GM21786 (cell line): ENCODE results near the gene AIMP2.
"Not testable (repeated sequence)": the region's sequence is repeated elsewhere in the genome, so short reads cannot be mapped to it uniquely, and the experiment has no call there.

Experiments
- ATAC-seq: cut with Tn5 transposase; IDR thresholded peaks from one replicate; pipeline ENCODE4 v1.9.1; 2021; ENCODE audit not compliant: unreplicated experiment

Gene AIMP2

GRCh38 chr7:6008668-6009611 is at the start of gene AIMP2, which contains the start of gene PMS2:
AIMP2 (plus strand) TSS chr7:6009272; CDS start chr7:6009364, 92 bp downstream.
PMS2 (minus strand) TSS chr7:6009049; CDS start chr7:6009019, 30 bp downstream.
- peak; percentile 93 for ATAC-seq

GRCh38 chr7:5963205-5963604 is 45.9 kb upstream of the AIMP2 start:
- ATAC-seq: not testable (repeated sequence)

- ATAC-seq: not testable (repeated sequence)
Observed at GRCh38 chr7:5963810-5964209, 45.3 kb upstream of the AIMP2 start.

GRCh38 chr7:5970347-5970911 is 38.6 kb upstream of the AIMP2 start, which contains the start of gene RSPH10B:
RSPH10B (minus strand) TSS chr7:5970689; CDS start chr7:5967116, 3,573 bp downstream.
- ATAC-seq: not testable (repeated sequence)

GRCh38 chr7:5973580-5973979 is 35.5 kb upstream of the AIMP2 start:
- ATAC-seq: not testable (repeated sequence)

- ATAC-seq: not testable (repeated sequence)
Observed at GRCh38 chr7:5979680-5980314, 29.3 kb upstream of the AIMP2 start.

GRCh38 chr7:5987061-5987460 is 22.0 kb upstream of the AIMP2 start:
- ATAC-seq: not testable (repeated sequence)

- ATAC-seq: no peak
Observed at GRCh38 chr7:5997210-5997808, 11.8 kb upstream of the AIMP2 start.

GRCh38 chr7:6007386-6007785 is 1.7 kb upstream of the AIMP2 start:
- ATAC-seq: no peak

GRCh38 chr7:6007835-6008590 is 1.1 kb upstream of the AIMP2 start:
- ATAC-seq: not testable (repeated sequence)

- not testable (repeated sequence) for ATAC-seq
Observed at GRCh38 chr7:6010370-6010769, 1.3 kb downstream of the AIMP2 start.

GRCh38 chr7:6011541-6011940 is 2.5 kb downstream of the AIMP2 start:
- ATAC-seq: no peak

GRCh38 chr7:6012355-6013104 is 3.5 kb downstream of the AIMP2 start:
- ATAC-seq: no peak

GRCh38 chr7:6015917-6016652 is 7.0 kb downstream of the AIMP2 start:
- ATAC-seq: peak; percentile 18

- no peak for ATAC-seq
Observed at GRCh38 chr7:6016653-6016966, 7.5 kb downstream of the AIMP2 start.

GRCh38 chr7:6020371-6021286 is 11.6 kb downstream of the AIMP2 start:
- ATAC-seq: no peak

GRCh38 chr7:6022707-6023106 is 13.6 kb downstream of the AIMP2 start:
- ATAC-seq: no peak

- ATAC-seq: no peak
Observed at GRCh38 chr7:6023974-6024435, 14.9 kb downstream of the AIMP2 start.
